ENCODE results near the gene TAGLN3.
A peak's percentile ranks its signal among the peaks of the same experiment; 100 is the strongest.

Gene TAGLN3

GRCh38 chr3:111978583-111979433, 19.9 kb upstream of the TAGLN3 start, which contains the start of gene ABHD10:
Gene ABHD10 (plus strand): TSS chr3:111979026. CDS start chr3:111979062, 36 bp downstream.
- peak; percentile 98 for DNase-seq (ENCODE audit: low spot score)

- DNase-seq (ENCODE audit: low spot score): no peak
These were observed 19.2 kb upstream of the TAGLN3 start for GRCh38 chr3:111979434-111980038.

GRCh38 chr3:111980716-111981456, 17.8 kb upstream of the TAGLN3 start:
- no peak for DNase-seq (ENCODE audit: low spot score)

- no peak for DNase-seq (ENCODE audit: low spot score)
These were observed 17.3 kb upstream of the TAGLN3 start for GRCh38 chr3:111981457-111981763.

- DNase-seq (ENCODE audit: low spot score): no peak
These were observed 14.0 kb upstream of the TAGLN3 start for GRCh38 chr3:111984636-111985298.

- DNase-seq (ENCODE audit: low spot score): no peak
These were observed 11.9 kb upstream of the TAGLN3 start for GRCh38 chr3:111986800-111987199.

- peak; percentile 59 for DNase-seq (ENCODE audit: low spot score)
These were observed 9.6 kb upstream of the TAGLN3 start for GRCh38 chr3:111989061-111989678.

- DNase-seq (ENCODE audit: low spot score): no peak
These were observed 5.7 kb upstream of the TAGLN3 start for GRCh38 chr3:111993038-111993437.

- no peak for DNase-seq (ENCODE audit: low spot score)
These were observed 982 bp downstream of the TAGLN3 start for GRCh38 chr3:111999484-112000324.

GRCh38 chr3:112000367-112000771, 1.6 kb downstream of the TAGLN3 start:
- no peak for DNase-seq (ENCODE audit: low spot score)

GRCh38 chr3:112000966-112001365, 2.2 kb downstream of the TAGLN3 start:
- DNase-seq (ENCODE audit: low spot score): no peak

GRCh38 chr3:112001526-112001925, 2.8 kb downstream of the TAGLN3 start:
- no peak for DNase-seq (ENCODE audit: low spot score)

- DNase-seq (ENCODE audit: low spot score): peak; percentile 51
These were observed 3.6 kb downstream of the TAGLN3 start for GRCh38 chr3:112002096-112002971.

- no peak for DNase-seq (ENCODE audit: low spot score)
These were observed 4.8 kb downstream of the TAGLN3 start for GRCh38 chr3:112003321-112004080.

- DNase-seq (ENCODE audit: low spot score): no peak
These were observed 5.5 kb downstream of the TAGLN3 start for GRCh38 chr3:112004187-112004586.

GRCh38 chr3:112004669-112005068, 5.9 kb downstream of the TAGLN3 start:
- DNase-seq (ENCODE audit: low spot score): no peak

- no peak for DNase-seq (ENCODE audit: low spot score)
These were observed 6.5 kb downstream of the TAGLN3 start for GRCh38 chr3:112005091-112005672.

- DNase-seq (ENCODE audit: low spot score): no peak
These were observed 8.9 kb downstream of the TAGLN3 start for GRCh38 chr3:112007633-112008032.

GRCh38 chr3:112009670-112010069, 10.9 kb downstream of the TAGLN3 start:
- no peak for DNase-seq (ENCODE audit: low spot score)

Measured in kidney capillary endothelial cell (primary cell).